GM23248 (cell line): ENCODE measurements around the gene CCDC80.

Source experiments
- EZH2 ChIP-seq: fragments of 200-600 bp; sonication (generic); IDR thresholded peaks from 2 replicates; pipeline ENCODE4 v1.6.1; 2018; ENCODE audit warnings: antibody characterized with exemption, mild to moderate bottlenecking; ENCODE audit not compliant: insufficient read depth, poor library complexity, severe bottlenecking
- EZH2phosphoT487 ChIP-seq: fragments of 200-600 bp; sonication (generic); IDR thresholded peaks from 2 replicates; pipeline ENCODE4 v1.6.1; 2018; ENCODE audit warnings: antibody characterized with exemption, moderate library complexity, mild to moderate bottlenecking, low read depth; ENCODE audit not compliant: insufficient read depth

DNA sequence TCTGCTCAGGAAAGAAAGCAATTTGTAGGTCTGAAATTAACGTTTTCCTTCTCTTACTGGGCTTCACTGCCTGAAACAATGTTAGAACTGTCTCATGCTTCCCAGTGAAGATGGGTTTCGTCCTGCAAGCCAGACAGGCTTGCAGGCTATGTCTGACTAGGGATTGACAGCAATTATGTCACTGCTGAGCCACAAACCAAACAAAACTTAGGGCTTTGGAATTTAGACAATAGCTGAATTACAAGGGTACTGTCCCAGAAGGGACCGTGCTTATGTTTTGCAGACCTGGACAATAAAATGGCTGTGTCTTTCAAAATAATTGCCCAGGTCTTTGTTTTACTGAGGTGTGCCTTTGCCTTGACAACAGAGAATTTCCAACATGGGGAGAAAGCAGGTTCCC is 46.3 kb upstream of the CCDC80 start:
- TF ChIP-seq EZH2 (no peak), EZH2phosphoT487 (no peak)
